H9 (cell line): ENCODE data around the gene PCARE. TPM values are rescaled to one million over a fixed set of nuclear protein-coding genes. Genes with fewer than 3 reads are reported as not detected.

ENCODE experiments used
- DNase-seq: peaks from one replicate; pipeline ENCODE4 v3.0.0-alpha.2; 2017
- H2AFZ ChIP-seq: one replicate; pipeline ENCODE4 v1.6.1; 2013; ENCODE audit warnings: mild to moderate bottlenecking, low read length, control low read depth, moderate library complexity
- H2AK5ac ChIP-seq: 2 replicates; pipeline ENCODE4 v1.6.1; 2013; ENCODE audit warnings: low read length, control low read depth, mixed read lengths; ENCODE audit not compliant: insufficient read length
- H2BK120ac ChIP-seq: one replicate; pipeline ENCODE4 v1.6.1; 2013; ENCODE audit warnings: low read depth, mild to moderate bottlenecking, low read length, control low read depth, inconsistent platforms; ENCODE audit not compliant: poor library complexity, severe bottlenecking
- H2BK12ac ChIP-seq: 2 replicates; pipeline ENCODE4 v1.6.1; 2013; ENCODE audit warnings: low read length, control low read depth, mixed read lengths, low read depth; ENCODE audit not compliant: insufficient read length
- H2BK15ac ChIP-seq: 2 replicates; pipeline ENCODE4 v1.6.1; 2013; ENCODE audit warnings: low read depth, low read length, control low read depth
- H2BK20ac ChIP-seq: one replicate; pipeline ENCODE4 v1.6.1; 2013; ENCODE audit warnings: low read depth, mild to moderate bottlenecking, low read length, control low read depth, inconsistent platforms; ENCODE audit not compliant: poor library complexity, severe bottlenecking
- H2BK5ac ChIP-seq: 2 replicates; pipeline ENCODE4 v1.6.1; 2013; ENCODE audit warnings: low read length, control low read depth, mixed read lengths; ENCODE audit not compliant: insufficient read length
- H3K14ac ChIP-seq: 2 replicates; pipeline ENCODE4 v1.6.1; 2013; ENCODE audit warnings: low read length, control low read depth; ENCODE audit not compliant: insufficient read depth
- H3K18ac ChIP-seq: 2 replicates; pipeline ENCODE4 v1.6.1; 2013; ENCODE audit warnings: low read depth, mild to moderate bottlenecking, mixed read lengths, low read length, control low read depth; ENCODE audit not compliant: insufficient read length
- H3K23ac ChIP-seq: 2 replicates; pipeline ENCODE4 v1.6.1; 2013; ENCODE audit warnings: low read length, control low read depth, mixed read lengths, low read depth; ENCODE audit not compliant: insufficient read length
- H3K23me2 ChIP-seq: 2 replicates; pipeline ENCODE4 v1.6.1; 2013; ENCODE audit warnings: low read depth, mild to moderate bottlenecking, mixed read lengths, low read length, control low read depth; ENCODE audit not compliant: insufficient read length, poor library complexity, severe bottlenecking
- H3K27ac ChIP-seq: 2 replicates; pipeline ENCODE4 v1.5.1; 2013; ENCODE audit warnings: low read length, control low read depth, mixed read lengths, low read depth; ENCODE audit not compliant: insufficient read length
- H3K27me3 ChIP-seq: 2 replicates; pipeline ENCODE4 v1.6.1; 2013; ENCODE audit warnings: low read length, control low read depth, inconsistent platforms; ENCODE audit not compliant: insufficient read depth
- H3K4ac ChIP-seq: 2 replicates; pipeline ENCODE4 v1.6.1; 2013; ENCODE audit warnings: low read depth, mild to moderate bottlenecking, control low read depth, inconsistent platforms, low read length, moderate library complexity
- H3K4me1 ChIP-seq: 2 replicates; pipeline ENCODE4 v1.6.1; 2013; ENCODE audit warnings: low read length, control low read depth, inconsistent platforms; ENCODE audit not compliant: insufficient read depth
- H3K4me2 ChIP-seq: 2 replicates; pipeline ENCODE4 v1.6.1; 2013; ENCODE audit warnings: low read length, control low read depth, mixed read lengths; ENCODE audit not compliant: insufficient read length, insufficient read depth
- H3K56ac ChIP-seq: 2 replicates; pipeline ENCODE4 v1.6.1; 2013; ENCODE audit warnings: low read depth, mild to moderate bottlenecking, mixed read lengths, low read length, control low read depth; ENCODE audit not compliant: insufficient read length
- H3K79me1 ChIP-seq: 2 replicates; pipeline ENCODE4 v1.6.1; 2013; ENCODE audit warnings: low read depth, mild to moderate bottlenecking, moderate library complexity, low read length, control low read depth, inconsistent platforms; ENCODE audit not compliant: insufficient read depth, poor library complexity, severe bottlenecking
- H3K79me2 ChIP-seq: 2 replicates; pipeline ENCODE4 v1.6.1; 2013; ENCODE audit warnings: low read length, control low read depth, inconsistent platforms; ENCODE audit not compliant: insufficient read depth
- H3K9ac ChIP-seq: 2 replicates; pipeline ENCODE4 v1.6.1; 2013; ENCODE audit warnings: low read length, control low read depth, mixed read lengths; ENCODE audit not compliant: insufficient read length; ENCODE audit errors: extremely low read depth
- H3K9me3 ChIP-seq: one replicate; pipeline ENCODE4 v1.6.1; 2013; ENCODE audit warnings: low read depth, low read length, inconsistent platforms; ENCODE audit not compliant: control insufficient read depth
- H3T11ph ChIP-seq: one replicate; pipeline ENCODE4 v1.6.1; 2013; ENCODE audit warnings: mild to moderate bottlenecking, low read length, control low read depth, inconsistent platforms
- H4K20me1 ChIP-seq: one replicate; pipeline ENCODE4 v1.6.1; 2013; ENCODE audit not compliant: control insufficient read depth, insufficient read length, insufficient read depth
- H4K5ac ChIP-seq: 2 replicates; pipeline ENCODE4 v1.6.1; 2013; ENCODE audit warnings: low read depth, mild to moderate bottlenecking, mixed read lengths, low read length, control low read depth; ENCODE audit not compliant: insufficient read length
- H4K8ac ChIP-seq: replicated peaks from 2 replicates; pipeline ENCODE4 v1.6.1; 2013; ENCODE audit warnings: low read length, control low read depth, mixed read lengths, low read depth; ENCODE audit not compliant: insufficient read length
- H4K91ac ChIP-seq: 2 replicates; pipeline ENCODE4 v1.6.1; 2013; ENCODE audit warnings: low read depth, mild to moderate bottlenecking, moderate library complexity, mixed read lengths, low read length, control low read depth; ENCODE audit not compliant: insufficient read length
- H3K27ac Mint-ChIP-seq, 3 experiments: 2 replicates in 2 of 3; 3 replicates in 1 of 3; pipeline ENCODE4 v1.8.0; 2020 to 2021; ENCODE audit warnings: mixed read lengths in 3 of 3, mild to moderate bottlenecking in 1 of 3, moderate library complexity in 1 of 3
- H3K27me3 Mint-ChIP-seq: 2 replicates; pipeline ENCODE4 v1.8.0; 2021; ENCODE audit warnings: low read depth, mild to moderate bottlenecking, moderate library complexity, mixed read lengths
- H3K36me3 Mint-ChIP-seq, 3 experiments: 2 replicates in 2 of 3; 3 replicates in 1 of 3; pipeline ENCODE4 v1.8.0; 2020 to 2021; ENCODE audit warnings: low read depth in 3 of 3, mixed read lengths in 3 of 3; ENCODE audit not compliant: insufficient read depth in 1 of 3
- H3K4me1 Mint-ChIP-seq, 2 experiments: 2 replicates each; pipeline ENCODE4 v1.8.0; 2020; ENCODE audit warnings: mixed read lengths in 2 of 2
- H3K4me3 Mint-ChIP-seq, 2 experiments: 2 replicates in 1 of 2; 3 replicates in 1 of 2; pipeline ENCODE4 v1.8.0; 2020 to 2021; ENCODE audit warnings: mild to moderate bottlenecking in 2 of 2, mixed read lengths in 2 of 2, moderate library complexity in 1 of 2
- H3K9me3 Mint-ChIP-seq, 2 experiments: 2 replicates in 1 of 2; 3 replicates in 1 of 2; pipeline ENCODE4 v1.8.0; 2020; ENCODE audit warnings: mild to moderate bottlenecking in 2 of 2, mixed read lengths in 2 of 2, moderate library complexity in 1 of 2
- WGBS: extraction: QIAGEN DNeasy Blood & Tissue Kit; methylation state at CpG from one replicate; pipeline ENCODE4 v1.1.7; 2013; ENCODE audit warnings: missing lambda C conversion rate, low lambda C conversion rate, mixed read lengths; ENCODE audit not compliant: insufficient read length; ENCODE audit errors: extremely low coverage; 5-methylcytosine and 5-hydroxymethylcytosine counted together
- total RNA-seq: library from RNA; stranded (reverse); gene quantifications from 2 replicates; pipeline ENCODE4 v1.2.1, GENCODE V29; 2021
- TF ChIP-seq, protein P1 (sequence below): fragments of 200-600 bp; sonication (generic); conservative IDR thresholded peaks from 3 replicates; pipeline ENCODE4 v1.8.0; 2021; ENCODE audit warnings: antibody characterized with exemption, mild to moderate bottlenecking

Gene PCARE
- total RNA-seq, 1 experiment from 2014 or later = not detected

DNA sequence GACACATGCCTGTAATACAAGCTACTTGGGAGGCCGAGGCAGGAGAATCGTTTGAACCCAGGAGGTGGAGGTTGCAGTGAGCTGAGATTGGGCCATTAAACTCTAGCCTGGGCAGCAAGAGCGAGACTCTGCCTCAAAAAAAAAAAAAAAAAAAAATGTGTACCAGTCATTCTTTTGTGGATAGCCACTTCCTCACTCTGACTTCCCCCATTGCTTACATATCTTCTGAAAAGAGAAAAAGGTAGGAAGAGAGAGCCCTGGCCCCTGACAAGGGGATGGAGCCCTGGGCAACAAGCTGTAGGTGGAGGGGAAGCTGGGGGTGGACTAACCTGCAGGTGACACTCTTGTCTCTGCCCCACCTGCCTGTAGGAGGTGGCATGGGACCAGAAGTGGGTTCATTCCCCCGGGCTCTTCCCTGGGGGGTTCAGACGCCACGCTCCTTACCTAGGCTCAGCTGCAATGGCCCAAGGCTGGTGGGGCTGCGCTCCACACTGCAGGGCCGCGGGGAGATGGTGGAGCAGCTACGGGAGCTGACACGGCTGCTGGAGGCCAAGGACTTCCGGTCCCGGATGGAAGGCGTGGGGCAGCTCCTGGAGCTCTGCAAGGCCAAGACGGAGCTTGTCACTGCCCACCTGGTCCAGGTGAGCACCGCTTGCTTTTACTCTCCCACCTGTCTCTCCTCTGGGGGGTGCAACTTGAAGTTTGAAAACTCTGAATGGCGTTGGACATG is 39.1 kb downstream of the PCARE start:
- Histone ChIP-seq H3K14ac (no peak overlapping the region; the same call in 1 of the 2 replicates), H3K56ac (no peak overlapping the region), H3K4me2 (no peak overlapping the region), H3K79me2 (no peaks in the 10 kb centered on the region), H4K20me1 (no peaks in the 10 kb centered on the region), H2BK5ac (no peak overlapping the region), H3K23me2 (no peaks in the 10 kb centered on the region), H2BK15ac (no peak overlapping the region), H3K9me3 (no peaks in the 10 kb centered on the region), H3K9ac (no peak overlapping the region), H2BK12ac (no peak overlapping the region), H3T11ph (no peak overlapping the region), H2BK120ac (no peak overlapping the region), H3K4me1 (no peaks in the 10 kb centered on the region; the same call in 1 of the 2 replicates), H3K4ac (no peak overlapping the region), H4K91ac (no peak overlapping the region), H3K27ac (no peak overlapping the region), H4K8ac (no peak overlapping the region), H3K23ac (no peak overlapping the region), H2AFZ (no peak overlapping the region), H3K27me3 (no peaks in the 10 kb centered on the region), H2BK20ac (no peak overlapping the region), H3K79me1 (no peaks in the 10 kb centered on the region), H4K5ac (no peak overlapping the region), H3K18ac (no peak overlapping the region), H2AK5ac (no peak overlapping the region)
- H3K4me3 Mint-ChIP-seq = no peak overlapping the region
- no peaks in the 10 kb centered on the region; a peak in 2 of 5 replicates for H3K9me3 Mint-ChIP-seq
- peaks cover 9 to 17% of the 10 kb centered on the region in 2 experiments for H3K4me1 Mint-ChIP-seq
- DNase-seq = no peak
- no CpG with 5 or more reads among the region's 17 CpGs for WGBS
- no peaks in the 10 kb centered on the region; the same call in 1 of the 2 replicates for H3K27me3 Mint-ChIP-seq
- peak overlapping the region in 1 of 3 experiments; percentile 38; a peak in 1 of 7 replicates for H3K27ac Mint-ChIP-seq
- H3K36me3 Mint-ChIP-seq = no peaks in the 10 kb centered on the region; a peak in 3 of 7 replicates
- TF ChIP-seq, protein P1, sequence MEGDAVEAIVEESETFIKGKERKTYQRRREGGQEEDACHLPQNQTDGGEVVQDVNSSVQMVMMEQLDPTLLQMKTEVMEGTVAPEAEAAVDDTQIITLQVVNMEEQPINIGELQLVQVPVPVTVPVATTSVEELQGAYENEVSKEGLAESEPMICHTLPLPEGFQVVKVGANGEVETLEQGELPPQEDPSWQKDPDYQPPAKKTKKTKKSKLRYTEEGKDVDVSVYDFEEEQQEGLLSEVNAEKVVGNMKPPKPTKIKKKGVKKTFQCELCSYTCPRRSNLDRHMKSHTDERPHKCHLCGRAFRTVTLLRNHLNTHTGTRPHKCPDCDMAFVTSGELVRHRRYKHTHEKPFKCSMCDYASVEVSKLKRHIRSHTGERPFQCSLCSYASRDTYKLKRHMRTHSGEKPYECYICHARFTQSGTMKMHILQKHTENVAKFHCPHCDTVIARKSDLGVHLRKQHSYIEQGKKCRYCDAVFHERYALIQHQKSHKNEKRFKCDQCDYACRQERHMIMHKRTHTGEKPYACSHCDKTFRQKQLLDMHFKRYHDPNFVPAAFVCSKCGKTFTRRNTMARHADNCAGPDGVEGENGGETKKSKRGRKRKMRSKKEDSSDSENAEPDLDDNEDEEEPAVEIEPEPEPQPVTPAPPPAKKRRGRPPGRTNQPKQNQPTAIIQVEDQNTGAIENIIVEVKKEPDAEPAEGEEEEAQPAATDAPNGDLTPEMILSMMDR = no peak
